Tibial nerve (tissue), 4 donors: ENCODE results near the gene MYH14. TPM values are rescaled to one million over a fixed set of nuclear protein-coding genes. Genes with fewer than 3 reads are reported as not detected.

Experiments used
- DNase-seq, 2 donors: peaks; one replicate each; pipeline ENCODE4 v3.0.0-alpha.2; 2019; ENCODE audit warnings: low spot score in 2 of 2
- H3K27ac ChIP-seq, 4 donors: fragments of 200-600 bp; sonication (generic) in 3 of 4; one replicate each; pipeline ENCODE4 v1.5.1; 2017 to 2019; ENCODE audit warnings: mild to moderate bottlenecking in 1 of 4
- H3K27me3 ChIP-seq, 2 donors: fragments of 200-600 bp; sonication (generic) in 1 of 2; one replicate each; pipeline versions ENCODE4 v1.5.1 to v1.6.0; 2017 to 2019
- H3K36me3 ChIP-seq, 3 donors: fragments of 200-600 bp; sonication (generic); one replicate each; pipeline ENCODE4 v1.5.1; 2018 to 2019
- H3K4me1 ChIP-seq, 4 donors: fragments of 200-600 bp; sonication (generic) in 3 of 4; one replicate each; pipeline ENCODE4 v1.5.1; 2017 to 2019
- H3K4me3 ChIP-seq, 4 donors: fragments of 200-600 bp; sonication (generic) in 3 of 4; one replicate each; pipeline ENCODE4 v1.5.1; 2017 to 2019; ENCODE audit warnings: mild to moderate bottlenecking in 1 of 4, moderate library complexity in 1 of 4
- H3K9me3 ChIP-seq, 4 donors: fragments of 200-600 bp; sonication (generic) in 3 of 4; one replicate each; pipeline ENCODE4 v1.5.1; 2017 to 2019
- CTCF ChIP-seq, 5 experiments: fragments of 200-600 bp in 3 of 5; fragments of 450-650 bp in 2 of 5; sonication (generic) in 3 of 5; IDR thresholded peaks; one replicate each; pipeline ENCODE4 v1.5.1; 2016 to 2019; ENCODE audit warnings: antibody characterized with exemption in 5 of 5, mild to moderate bottlenecking in 3 of 5, moderate library complexity in 2 of 5
- EP300 ChIP-seq, 2 donors: sonication (generic); formaldehyde crosslinking; IDR thresholded peaks; one replicate each; pipeline ENCODE4 v1.6.1; 2017; ENCODE audit warnings: antibody characterized with exemption in 2 of 2, mild to moderate bottlenecking in 1 of 2
- POLR2A ChIP-seq, 2 donors: fragments of 450-650 bp; IDR thresholded peaks; one replicate each; pipeline ENCODE4 v1.6.1; 2017; ENCODE audit warnings: antibody characterized with exemption in 2 of 2, mild to moderate bottlenecking in 2 of 2, moderate library complexity in 2 of 2
- WGBS, 2 donors: methylation state at CpG; one replicate each; pipeline ENCODE4 v1.1.5; 2018; 5-methylcytosine and 5-hydroxymethylcytosine counted together
- total RNA-seq, 4 donors: library from RNA; depleted of rRNA; stranded (reverse); fragments of >200 nt; gene quantifications; one replicate each; pipeline ENCODE4 v1.1.0, GENCODE V29; 2016

The MYH14 gene
- total RNA-seq, 4 donors from 2014 or later: 12.9 to 30.3 (median 15.3) TPM

- Histone ChIP-seq H3K4me1 (peaks cover 0 to 39% (median 19%) of the 10 kb centered on the region in 4 donors), H3K4me3 (no peak overlapping the region), H3K27ac (no peak overlapping the region), H3K9me3 (no peaks in the 10 kb centered on the region), H3K27me3 (peaks cover 0 to 45% of the 10 kb centered on the region in 2 donors), H3K36me3 (no peaks in the 10 kb centered on the region)
- no peak for DNase-seq
- WGBS, 2 donors: 2 to 4% methylated on average over 26 of the region's 26 CpGs
- TF ChIP-seq CTCF (IDR thresholded peaks at IDR 0.05): no peak
- no peak for TF ChIP-seq POLR2A (IDR thresholded peaks at IDR 0.05)
- TF ChIP-seq EP300 (IDR thresholded peaks at IDR 0.05): no peak
These were observed 122.8 kb downstream of the MYH14 start for GRCh38 chr19:50326101-50326664.

- Histone ChIP-seq H3K4me1 (peaks cover 0 to 46% (median 19%) of the 10 kb centered on the region in 4 donors), H3K9me3 (no peaks in the 10 kb centered on the region), H3K27me3 (peaks cover 0 to 54% of the 10 kb centered on the region in 2 donors), H3K4me3 (no peak overlapping the region), H3K27ac (no peak overlapping the region), H3K36me3 (no peaks in the 10 kb centered on the region)
- WGBS, 2 donors: 35 to 36% methylated on average over 3 to 4 of the region's 4 CpGs
- no peak for DNase-seq
- TF ChIP-seq CTCF (IDR thresholded peaks at IDR 0.05) (no peak), POLR2A (IDR thresholded peaks at IDR 0.05) (no peak), EP300 (IDR thresholded peaks at IDR 0.05) (no peak)
These were observed 123.6 kb downstream of the MYH14 start for GRCh38 chr19:50327013-50327412.

- Histone ChIP-seq H3K36me3 (no peaks in the 10 kb centered on the region), H3K27ac (no peak overlapping the region), H3K9me3 (no peaks in the 10 kb centered on the region), H3K27me3 (peaks cover 0 to 60% of the 10 kb centered on the region in 2 donors), H3K4me3 (peak overlapping the region in 1 of 4 donors; percentile 48), H3K4me1 (peaks cover 0 to 52% (median 19%) of the 10 kb centered on the region in 4 donors)
- WGBS, 2 donors: 14 to 17% methylated on average over 18 to 20 of the region's 20 CpGs
- no peak for DNase-seq
- TF ChIP-seq CTCF (IDR thresholded peaks at IDR 0.05): no peak
- TF ChIP-seq EP300 (IDR thresholded peaks at IDR 0.05): no peak
- TF ChIP-seq POLR2A (IDR thresholded peaks at IDR 0.05): no peak
These were observed 124.2 kb downstream of the MYH14 start for GRCh38 chr19:50327461-50328223.

- TF ChIP-seq CTCF (IDR thresholded peaks at IDR 0.05) (peak in 1 of 5 experiments; percentile 18), EP300 (IDR thresholded peaks at IDR 0.05) (no peak)
- H3K36me3 ChIP-seq: no peaks in the 10 kb centered on the region
- H3K4me1 ChIP-seq: peaks cover 0 to 59% (median 19%) of the 10 kb centered on the region in 4 donors
- H3K27ac ChIP-seq: no peak overlapping the region
- no peak for DNase-seq
- no peaks in the 10 kb centered on the region for H3K9me3 ChIP-seq
- peaks cover 0 to 67% of the 10 kb centered on the region in 2 donors for H3K27me3 ChIP-seq
- WGBS, 2 donors: 0 to 2% methylated on average over 9 to 31 of the region's 104 CpGs
- H3K4me3 ChIP-seq: peak overlapping the region in 3 of 4 donors; percentile 11 to 48 (median 23)
These were observed 124.9 kb downstream of the MYH14 start for GRCh38 chr19:50328224-50328872.

- WGBS, 2 donors: 3% methylated on average over 31 of the region's 40 CpGs; no CpG with 5 or more reads in 1 of the 2 donors
These were observed 125.4 kb downstream of the MYH14 start for GRCh38 chr19:50328873-50329145.

More at GRCh38 chr19:50328873-50329145, 125.4 kb downstream of the MYH14 start:
- Histone ChIP-seq H3K36me3 (no peaks in the 10 kb centered on the region), H3K4me1 (peaks cover 0 to 63% (median 19%) of the 10 kb centered on the region in 4 donors), H3K4me3 (peak overlapping the region in 1 of 4 donors; percentile 48), H3K9me3 (no peaks in the 10 kb centered on the region), H3K27me3 (peaks cover 0 to 72% of the 10 kb centered on the region in 2 donors), H3K27ac (no peak overlapping the region)
- DNase-seq: no peak
- TF ChIP-seq CTCF (IDR thresholded peaks at IDR 0.05) (no peak), EP300 (IDR thresholded peaks at IDR 0.05) (no peak), POLR2A (IDR thresholded peaks at IDR 0.05) (no peak)
